GM19043 (cell line): ENCODE measurements around the gene MIF.
"Not testable (repeated sequence)": the region's sequence is repeated elsewhere in the genome, so short reads cannot be mapped to it uniquely, and the experiment has no call there.

Experiments used
- ATAC-seq: cut with Tn5 transposase; IDR thresholded peaks from one replicate; pipeline ENCODE4 v1.9.1; 2021; ENCODE audit warnings: low read depth; ENCODE audit not compliant: unreplicated experiment

Gene MIF

DNA sequence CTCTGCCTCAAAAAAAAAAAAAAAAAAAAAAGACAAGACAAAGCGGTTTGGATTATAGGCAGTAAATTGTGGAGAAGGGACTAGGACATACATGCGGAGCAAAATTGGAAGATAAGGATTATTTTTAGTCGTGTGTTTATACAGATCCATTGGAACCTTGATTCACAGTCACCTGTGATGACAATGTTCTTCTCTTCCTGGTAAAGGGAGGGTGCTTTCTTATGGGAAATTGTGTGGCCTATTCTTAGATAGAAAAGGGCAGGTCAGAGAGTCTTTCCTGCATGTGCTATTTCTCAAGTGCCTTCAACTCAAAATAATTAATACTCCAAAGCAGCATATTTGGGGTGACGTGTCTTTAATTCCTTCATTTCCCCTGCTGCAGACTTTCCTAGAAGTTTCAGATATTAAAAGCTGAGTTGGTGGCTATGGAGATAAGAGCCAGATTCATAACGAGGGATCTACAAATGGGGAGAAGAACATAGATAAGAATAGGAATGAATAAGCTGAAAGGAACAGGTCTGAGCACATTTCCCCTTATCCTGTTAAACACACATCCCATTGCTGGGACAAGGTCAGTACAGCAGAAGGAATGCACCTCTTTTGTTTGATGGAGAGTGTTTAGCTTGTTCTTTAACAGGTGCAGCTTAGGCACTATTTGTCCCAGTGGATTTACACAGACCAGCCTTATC lies 44.3 kb downstream of the MIF start:
- no peak for ATAC-seq

- ATAC-seq: no peak
Measured at GRCh38 chr22:23939017-23939357, 44.8 kb downstream of the MIF start.

DNA sequence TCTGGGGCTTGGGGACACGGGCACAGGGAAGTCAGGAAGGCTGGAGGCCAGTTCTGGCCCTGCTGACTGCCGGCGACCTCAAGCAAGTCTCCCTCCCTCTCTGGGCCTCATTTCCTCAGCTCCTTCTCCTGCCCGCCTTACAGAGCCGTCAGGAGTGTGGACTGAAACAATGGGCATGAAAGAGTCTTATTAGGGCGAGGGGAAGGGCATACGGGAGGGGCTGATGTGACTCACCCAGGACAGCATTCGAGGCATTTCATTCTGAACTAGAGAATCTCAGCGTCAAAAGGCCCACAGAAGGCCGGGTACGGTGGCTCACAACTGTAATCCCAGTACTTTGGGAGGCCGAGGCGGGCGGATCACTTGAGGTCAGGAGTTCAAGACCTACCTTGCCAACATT lies 46.0 kb downstream of the MIF start:
- not testable (repeated sequence) for ATAC-seq
